Neural cell (in vitro differentiated cells): ENCODE data around the gene NPAS2. TPM values are rescaled to one million over a fixed set of nuclear protein-coding genes. Genes with fewer than 3 reads are reported as not detected.

Source experiments
- H2AFZ ChIP-seq: fragments of 200-600, 300-800 bp; sonication (generic), shearing (Covaris generic); 2 replicates; pipeline ENCODE4 v1.6.0; 2014; ENCODE audit warnings: low read depth, mild to moderate bottlenecking, antibody characterized with exemption, low read length, moderate library complexity
- H3F3A ChIP-seq: fragments of 200-600 bp; shearing (Covaris generic); 2 replicates; pipeline ENCODE4 v1.6.1; 2016; ENCODE audit warnings: mild to moderate bottlenecking, moderate library complexity, mixed read lengths, antibody characterized with exemption, low read length; ENCODE audit not compliant: insufficient read depth, poor library complexity, severe bottlenecking
- H3K27ac ChIP-seq: fragments of 200-600, 300-800 bp; sonication (generic), shearing (Covaris generic); 2 replicates; pipeline ENCODE4 v1.5.1; 2014; ENCODE audit warnings: mild to moderate bottlenecking, low read length, moderate library complexity
- H3K27me3 ChIP-seq: fragments of 300-800, 200-600 bp; sonication (generic), shearing (Covaris generic); 2 replicates; pipeline ENCODE4 v1.6.0; 2014; ENCODE audit warnings: mild to moderate bottlenecking, low read depth, low read length, moderate library complexity; ENCODE audit not compliant: insufficient read depth
- H3K36me3 ChIP-seq: fragments of 300-800, 200-600 bp; sonication (generic), shearing (Covaris generic); 2 replicates; pipeline ENCODE4 v1.5.1; 2014; ENCODE audit warnings: mild to moderate bottlenecking, antibody characterized with exemption, low read length, moderate library complexity; ENCODE audit not compliant: insufficient read depth
- H3K4me2 ChIP-seq: fragments of 300-800, 200-600 bp; sonication (generic), shearing (Covaris generic); 2 replicates; pipeline ENCODE4 v1.6.0; 2014; ENCODE audit warnings: mild to moderate bottlenecking, low read length
- H3K4me3 ChIP-seq: fragments of 300-800, 200-600 bp; sonication (generic), shearing (Covaris generic); 2 replicates; pipeline ENCODE4 v1.5.1; 2014; ENCODE audit warnings: mild to moderate bottlenecking, low read length, moderate library complexity
- H3K79me2 ChIP-seq: fragments of 200-600 bp; shearing (Covaris generic); replicated peaks from 2 replicates; pipeline ENCODE4 v1.6.0; 2014; ENCODE audit warnings: mild to moderate bottlenecking, low read length, moderate library complexity; ENCODE audit not compliant: insufficient read depth
- H3K9ac ChIP-seq: fragments of 300-800, 200-600 bp; sonication (generic), shearing (Covaris generic); 2 replicates; pipeline ENCODE4 v1.6.1; 2016; ENCODE audit warnings: mild to moderate bottlenecking, low read length, mixed read lengths
- H3K9me2 ChIP-seq: fragments of 200-600 bp; shearing (Covaris generic); 2 replicates; pipeline ENCODE4 v1.6.1; 2016; ENCODE audit warnings: mild to moderate bottlenecking, low read length, mixed read lengths; ENCODE audit not compliant: insufficient read depth
- H3K9me3 ChIP-seq: fragments of 200-600, 300-800 bp; sonication (generic), shearing (Covaris generic); 2 replicates; pipeline ENCODE4 v1.6.1; 2016; ENCODE audit warnings: mild to moderate bottlenecking, mixed run types, low read length, moderate library complexity, mixed read lengths
- H4K20me1 ChIP-seq: fragments of 200-600 bp; shearing (Covaris generic); 2 replicates; pipeline ENCODE4 v1.6.1; 2016; ENCODE audit warnings: mild to moderate bottlenecking, mixed run types; ENCODE audit not compliant: insufficient read depth
- EP300 ChIP-seq: fragments of 450-650 bp; conservative IDR thresholded peaks from 2 replicates; pipeline ENCODE4 v1.6.1; 2014; ENCODE audit warnings: antibody characterized with exemption, mild to moderate bottlenecking, moderate library complexity; ENCODE audit not compliant: poor library complexity, severe bottlenecking
- EZH2 ChIP-seq: fragments of 200-600, 300-800 bp; shearing (Covaris generic), sonication (generic); IDR thresholded peaks from 2 replicates; pipeline ENCODE4 v1.6.1; 2014; ENCODE audit warnings: antibody characterized with exemption, low read length, borderline replicate concordance, mild to moderate bottlenecking; ENCODE audit not compliant: insufficient read depth, poor library complexity, severe bottlenecking
- MXI1 ChIP-seq: fragments of 450-650 bp; conservative IDR thresholded peaks from 2 replicates; pipeline ENCODE4 v1.6.1; 2014; ENCODE audit warnings: antibody characterized with exemption, mild to moderate bottlenecking; ENCODE audit not compliant: poor library complexity, severe bottlenecking
- POLR2AphosphoS5 ChIP-seq: IDR thresholded peaks from 2 replicates; pipeline ENCODE4 v1.6.1; 2012
- SMC3 ChIP-seq: fragments of 450-650 bp; conservative IDR thresholded peaks from 2 replicates; pipeline ENCODE4 v1.6.1; 2014; ENCODE audit warnings: antibody characterized with exemption, mild to moderate bottlenecking, moderate library complexity; ENCODE audit not compliant: poor library complexity
- TAF1 ChIP-seq: IDR thresholded peaks from 2 replicates; pipeline ENCODE4 v1.6.1; 2012; ENCODE audit warnings: low read depth
- polyA plus RNA-seq: library from polyadenylated mRNA; depleted of rRNA; stranded (reverse); fragments of >200 nt; gene quantifications from 2 replicates; pipeline ENCODE4 v1.2.3, GENCODE V29; 2014
- TF ChIP-seq, protein P1 (sequence below): fragments of 450-650 bp; IDR thresholded peaks from 2 replicates; pipeline ENCODE4 v1.5.1; 2014; ENCODE audit warnings: antibody characterized with exemption, mild to moderate bottlenecking, moderate library complexity; ENCODE audit not compliant: poor library complexity, severe bottlenecking

Gene NPAS2
- polyA plus RNA-seq, 1 donor from 2014 or later = 2.1 TPM

DNA sequence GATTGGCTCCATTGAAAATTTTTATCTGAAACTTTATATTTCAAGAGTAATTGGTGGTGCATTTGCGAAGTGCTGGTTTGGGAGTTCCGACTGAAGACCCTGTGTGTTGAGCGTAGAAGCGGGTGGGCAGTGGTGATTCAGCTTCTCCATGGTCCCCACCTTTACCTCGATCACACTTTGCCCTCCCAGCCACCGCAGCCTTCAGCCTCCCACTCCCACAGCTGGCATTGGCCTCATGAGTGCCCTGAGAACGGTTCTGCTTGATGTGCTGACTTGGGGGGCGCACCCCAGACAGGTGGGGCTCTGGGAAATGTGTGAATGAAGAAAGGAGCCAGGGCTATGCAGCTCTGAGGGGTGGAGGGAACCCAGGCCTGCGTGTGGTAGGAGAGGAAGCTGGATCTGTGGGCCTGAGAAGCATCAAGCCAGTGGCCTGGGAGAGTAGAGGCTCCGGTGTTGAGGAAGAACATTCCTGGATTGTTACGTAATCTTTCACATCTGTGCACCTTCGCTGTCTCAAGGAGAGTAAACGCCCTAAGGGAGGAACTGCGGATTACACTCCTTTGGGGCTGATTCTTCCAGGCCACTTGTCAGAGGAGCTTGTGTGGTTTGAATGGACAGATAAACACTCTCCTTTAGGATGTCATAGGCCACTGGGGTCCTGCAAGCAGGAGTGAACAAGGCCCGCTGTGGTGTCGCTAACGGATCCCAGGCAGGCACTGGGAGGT lies 83.8 kb downstream of the NPAS2 start:
- TF ChIP-seq POLR2AphosphoS5 = no peak
- no peak for TF ChIP-seq SMC3
- TF ChIP-seq TAF1 = no peak
- no peak for TF ChIP-seq EP300
- Histone ChIP-seq H3K4me2 (no peak overlapping the region), H3K9me3 (no peaks in the 10 kb centered on the region), H3K4me3 (no peak overlapping the region), H3K9me2 (no peaks in the 10 kb centered on the region), H4K20me1 (no peaks in the 10 kb centered on the region), H3F3A (no peaks in the 10 kb centered on the region), H3K27me3 (no peaks in the 10 kb centered on the region), H3K9ac (no peak overlapping the region), H3K27ac (no peak overlapping the region), H2AFZ (no peak overlapping the region), H3K79me2 (no peaks in the 10 kb centered on the region), H3K36me3 (no peaks in the 10 kb centered on the region)

DNA sequence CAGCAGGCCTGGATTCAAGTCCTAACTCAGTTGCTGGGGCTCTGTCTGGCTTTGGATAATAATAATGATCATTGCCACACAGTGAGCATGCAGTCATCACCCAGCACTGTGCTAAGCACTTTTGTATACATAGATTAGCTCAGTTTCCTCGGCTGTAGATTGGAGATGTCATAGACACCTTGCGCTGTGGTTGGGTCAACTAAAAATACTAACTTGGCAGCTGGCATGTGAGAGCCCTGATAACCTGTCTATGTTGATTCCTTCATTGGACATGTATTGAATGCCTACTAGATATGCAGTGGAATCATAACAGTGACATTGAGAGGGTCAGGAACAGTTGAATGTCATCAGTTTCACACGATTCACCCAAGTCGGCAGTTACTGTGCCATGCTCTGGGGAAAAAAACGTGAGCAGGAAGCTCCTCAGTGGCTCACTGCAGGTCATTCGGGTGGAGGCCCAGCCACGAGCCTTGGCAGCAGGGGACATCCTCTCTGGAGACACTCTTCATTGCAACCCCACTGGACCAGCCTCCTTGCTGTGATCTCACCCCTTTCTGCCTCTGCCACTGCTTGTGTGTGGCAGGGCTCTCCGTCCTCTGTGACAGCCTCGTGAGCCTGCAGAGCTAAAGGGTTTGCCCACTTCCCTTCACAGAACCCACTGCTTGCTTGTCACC lies 85.3 kb downstream of the NPAS2 start:
- Histone ChIP-seq H3K27ac (no peak overlapping the region), H2AFZ (no peak overlapping the region)

DNA sequence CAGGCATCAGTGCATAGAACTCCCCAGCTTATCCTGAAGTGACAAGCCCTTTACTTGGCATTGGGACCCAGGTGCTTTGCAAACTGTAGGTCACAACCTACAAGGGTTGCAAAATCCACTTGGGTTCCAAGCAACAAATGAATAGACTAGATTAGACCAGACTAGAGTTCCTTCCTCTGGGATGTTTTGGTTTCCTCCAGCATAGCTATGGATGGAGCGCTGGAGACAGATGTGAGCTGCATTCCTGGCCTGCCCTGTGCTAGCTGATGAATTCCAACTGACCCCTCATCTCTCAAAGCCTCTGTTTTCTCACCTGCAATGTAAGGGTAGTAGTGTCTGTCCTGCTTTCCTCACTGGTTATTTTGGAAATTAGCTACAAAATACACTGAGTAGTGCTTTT lies 86.2 kb downstream of the NPAS2 start:
- Histone ChIP-seq H2AFZ (no peak overlapping the region), H4K20me1 (no peaks in the 10 kb centered on the region)

More for the DNA sequence above, 85.3 kb downstream of the NPAS2 start:
- Histone ChIP-seq H3K79me2 (no peaks in the 10 kb centered on the region), H3K9me2 (no peaks in the 10 kb centered on the region), H3K4me2 (no peak overlapping the region), H3K36me3 (no peaks in the 10 kb centered on the region), H3K9me3 (no peaks in the 10 kb centered on the region), H3F3A (no peaks in the 10 kb centered on the region), H3K27me3 (no peaks in the 10 kb centered on the region), H3K4me3 (no peak overlapping the region), H3K9ac (no peak overlapping the region), H4K20me1 (no peaks in the 10 kb centered on the region)
- TF ChIP-seq TAF1 = no peak

More for the DNA sequence above, 86.2 kb downstream of the NPAS2 start:
- H3F3A ChIP-seq = no peaks in the 10 kb centered on the region
- no peak overlapping the region for H3K4me3 ChIP-seq
- no peaks in the 10 kb centered on the region for H3K36me3 ChIP-seq
- H3K27ac ChIP-seq = no peak overlapping the region
- no peak for TF ChIP-seq EP300
- TF ChIP-seq, protein P1, sequence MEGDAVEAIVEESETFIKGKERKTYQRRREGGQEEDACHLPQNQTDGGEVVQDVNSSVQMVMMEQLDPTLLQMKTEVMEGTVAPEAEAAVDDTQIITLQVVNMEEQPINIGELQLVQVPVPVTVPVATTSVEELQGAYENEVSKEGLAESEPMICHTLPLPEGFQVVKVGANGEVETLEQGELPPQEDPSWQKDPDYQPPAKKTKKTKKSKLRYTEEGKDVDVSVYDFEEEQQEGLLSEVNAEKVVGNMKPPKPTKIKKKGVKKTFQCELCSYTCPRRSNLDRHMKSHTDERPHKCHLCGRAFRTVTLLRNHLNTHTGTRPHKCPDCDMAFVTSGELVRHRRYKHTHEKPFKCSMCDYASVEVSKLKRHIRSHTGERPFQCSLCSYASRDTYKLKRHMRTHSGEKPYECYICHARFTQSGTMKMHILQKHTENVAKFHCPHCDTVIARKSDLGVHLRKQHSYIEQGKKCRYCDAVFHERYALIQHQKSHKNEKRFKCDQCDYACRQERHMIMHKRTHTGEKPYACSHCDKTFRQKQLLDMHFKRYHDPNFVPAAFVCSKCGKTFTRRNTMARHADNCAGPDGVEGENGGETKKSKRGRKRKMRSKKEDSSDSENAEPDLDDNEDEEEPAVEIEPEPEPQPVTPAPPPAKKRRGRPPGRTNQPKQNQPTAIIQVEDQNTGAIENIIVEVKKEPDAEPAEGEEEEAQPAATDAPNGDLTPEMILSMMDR = no peak
- no peak for TF ChIP-seq EZH2
- TF ChIP-seq TAF1 = no peak
- TF ChIP-seq MXI1 = no peak
- no peak overlapping the region for H3K4me2 ChIP-seq
- no peaks in the 10 kb centered on the region for H3K27me3 ChIP-seq
- H3K9me2 ChIP-seq = no peaks in the 10 kb centered on the region
- no peaks in the 10 kb centered on the region for H3K79me2 ChIP-seq
- H3K9me3 ChIP-seq = no peaks in the 10 kb centered on the region
- no peak overlapping the region for H3K9ac ChIP-seq
